ENCODE measurements around the gene ACRBP.

The ACRBP gene

DNA sequence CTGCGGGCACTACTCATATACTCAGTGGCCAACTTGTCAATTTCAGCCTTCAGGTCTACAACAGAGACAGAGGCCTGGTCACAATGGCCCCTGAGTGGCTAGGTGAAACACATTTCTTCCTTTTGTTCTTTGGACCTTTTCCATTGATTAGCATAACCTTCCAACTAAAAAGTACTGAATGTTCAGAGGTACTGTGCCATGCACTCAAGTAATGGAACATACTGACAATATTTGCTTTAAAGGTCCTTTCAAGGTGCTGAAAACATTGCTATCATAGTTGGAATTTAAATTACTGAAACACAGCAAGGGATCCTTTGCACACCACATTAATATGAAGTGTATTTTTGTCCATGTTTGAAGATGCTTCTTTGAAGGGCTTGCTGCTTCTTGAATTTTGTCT lies 6.1 kb upstream of the ACRBP start:
- DNase-seq (ENCODE audit: low read depth): no peak
- no peak for TF ChIP-seq CTCF (IDR thresholded peaks at IDR 0.05; ENCODE audit: control insufficient read depth, insufficient read depth, low read depth, low read length, missing control alignments)
- no peak overlapping the region for H3K4me3 ChIP-seq (ENCODE audit: control insufficient read depth, low read depth, low read length)

DNA sequence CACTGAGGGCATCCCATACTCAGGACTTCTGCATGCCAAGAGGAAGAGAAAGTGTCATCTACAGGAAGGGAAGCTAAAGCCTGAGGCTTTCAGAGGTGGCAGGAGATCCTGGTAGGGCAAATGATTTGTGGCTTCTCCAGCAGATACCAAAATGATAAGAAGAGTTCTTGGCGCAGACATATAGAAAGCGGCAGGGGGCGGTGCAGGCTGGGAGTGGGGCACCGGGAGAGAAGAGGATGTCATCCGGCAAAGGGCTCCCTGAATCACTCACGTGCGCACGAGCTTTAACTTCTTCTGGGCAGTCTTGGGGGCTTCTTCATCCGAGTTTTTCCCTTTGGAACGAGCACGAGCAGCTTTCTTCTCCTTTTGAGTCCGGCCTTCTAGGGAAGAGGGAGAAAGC lies 5.2 kb upstream of the ACRBP start:
- TF ChIP-seq CTCF (IDR thresholded peaks at IDR 0.05; ENCODE audit: control insufficient read depth, insufficient read depth, low read depth, low read length, missing control alignments): no peak
- H3K4me3 ChIP-seq (ENCODE audit: control insufficient read depth, low read depth, low read length): no peak overlapping the region
- no peak for DNase-seq (ENCODE audit: low read depth)

DNA sequence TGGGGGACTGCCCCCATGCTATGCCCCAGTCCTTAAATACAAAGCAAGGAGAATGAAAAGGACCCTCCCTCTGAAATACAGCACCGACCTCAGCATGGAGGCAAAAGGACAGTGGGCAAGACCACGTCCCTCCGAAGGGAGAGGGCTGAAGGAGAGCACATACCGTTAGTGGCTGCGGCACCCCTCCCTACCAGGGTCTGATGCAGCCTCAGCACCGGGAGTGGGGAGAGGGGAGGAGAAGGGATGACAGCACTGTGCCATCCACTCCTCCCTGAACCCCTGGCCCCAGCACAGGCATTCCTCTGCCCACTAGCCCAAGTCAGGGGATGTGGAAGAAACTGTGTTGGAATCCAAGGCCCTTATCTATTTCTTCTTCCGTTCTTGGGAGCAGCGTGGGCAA lies 3.6 kb upstream of the ACRBP start:
- DNase-seq (ENCODE audit: low read depth): no peak
- no peak for TF ChIP-seq CTCF (IDR thresholded peaks at IDR 0.05; ENCODE audit: control insufficient read depth, insufficient read depth, low read depth, low read length, missing control alignments)
- H3K4me3 ChIP-seq (ENCODE audit: control insufficient read depth, low read depth, low read length): no peak overlapping the region

DNA sequence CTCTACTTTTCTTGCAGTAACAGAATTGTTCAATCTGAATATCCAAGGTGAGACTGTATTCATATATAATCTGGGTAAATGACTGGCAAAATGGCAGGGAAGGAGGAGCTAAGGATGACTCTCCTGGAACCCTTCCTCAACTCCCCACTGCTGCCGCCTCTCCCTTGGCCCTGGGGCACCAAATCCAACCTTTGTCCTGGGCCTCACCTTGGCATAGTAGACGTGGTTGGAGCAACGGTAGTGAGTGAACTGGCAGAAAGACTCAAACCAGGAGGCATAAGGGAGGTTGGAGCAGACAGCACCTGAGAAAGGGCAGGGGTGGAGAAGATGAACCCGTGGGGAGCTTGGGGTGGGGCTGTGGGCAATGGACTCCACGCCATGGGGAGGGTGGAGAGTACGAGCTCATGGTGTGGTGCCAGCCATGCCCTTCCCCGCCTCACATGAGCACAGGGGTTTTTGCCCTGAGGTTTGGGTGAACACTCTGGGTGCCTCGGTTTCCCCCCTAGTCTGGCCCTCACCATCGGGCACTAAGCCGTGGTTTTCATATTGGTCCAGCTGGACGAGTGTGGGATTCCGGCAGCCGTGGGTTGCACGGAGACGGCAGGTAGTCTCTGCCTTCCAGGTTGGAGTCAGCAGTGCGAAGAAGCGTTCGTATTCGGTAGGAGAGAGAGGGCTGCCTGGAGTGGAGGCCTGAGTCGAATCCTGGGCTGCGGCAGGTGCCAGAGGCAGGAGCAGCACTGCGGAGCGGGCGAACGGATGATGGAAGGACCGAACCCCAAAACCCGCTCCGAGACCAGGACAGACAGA lies 753 bp downstream of the ACRBP start:
- TF ChIP-seq CTCF (IDR thresholded peaks at IDR 0.05; ENCODE audit: control insufficient read depth, insufficient read depth, low read depth, low read length, missing control alignments): no peak
- no peak for DNase-seq (ENCODE audit: low read depth)

DNA sequence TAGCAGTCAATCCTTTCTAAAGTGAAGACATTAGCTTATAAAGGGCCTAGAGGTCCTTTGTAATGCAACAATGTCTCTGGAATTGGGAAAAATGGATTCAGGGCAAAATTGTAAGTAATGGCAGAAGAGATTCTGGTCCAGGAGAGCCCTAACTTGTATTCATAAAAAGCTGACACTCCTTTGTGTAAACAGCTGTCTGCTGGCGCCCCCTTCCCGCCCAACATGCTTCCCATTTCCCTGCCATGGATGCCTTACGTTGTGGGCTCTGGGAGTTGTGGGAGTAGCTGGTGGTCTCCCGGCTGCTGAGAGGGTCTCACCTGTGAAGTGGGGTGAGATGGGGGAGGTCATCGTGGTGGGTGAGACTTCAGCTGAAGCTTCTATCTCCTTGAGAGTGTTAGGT lies 2.3 kb downstream of the ACRBP start:
- DNase-seq (ENCODE audit: low read depth): no peak
- TF ChIP-seq CTCF (IDR thresholded peaks at IDR 0.05; ENCODE audit: control insufficient read depth, insufficient read depth, low read depth, low read length, missing control alignments): peak; percentile 8
- H3K4me3 ChIP-seq (ENCODE audit: control insufficient read depth, low read depth, low read length): no peak overlapping the region

More for the DNA sequence above, 753 bp downstream of the ACRBP start:
- H3K4me3 ChIP-seq (ENCODE audit: control insufficient read depth, low read depth, low read length): no peak overlapping the region

- no peak for TF ChIP-seq CTCF (IDR thresholded peaks at IDR 0.05; ENCODE audit: control insufficient read depth, insufficient read depth, low read depth, low read length, missing control alignments)
- H3K4me3 ChIP-seq (ENCODE audit: control insufficient read depth, low read depth, low read length): no peak overlapping the region
- DNase-seq (ENCODE audit: low read depth): no peak
Measured at GRCh38 chr12:6644257-6644596, 3.0 kb downstream of the ACRBP start.
